Ammon's horn (tissue), 1 donor: ENCODE results near the gene TMUB1.

Source experiments
- DNase-seq: peaks from one replicate; pipeline ENCODE4 v3.0.0-alpha.2; 2016; ENCODE audit warnings: low spot score

TMUB1 gene

GRCh38 chr7:151083071-151083823, at the start of gene TMUB1:
Gene TMUB1, minus strand, starts transcription at chr7:151083493. Its CDS starts 930 bp downstream, at chr7:151082563.
- DNase-seq = peak; percentile 83

DNA sequence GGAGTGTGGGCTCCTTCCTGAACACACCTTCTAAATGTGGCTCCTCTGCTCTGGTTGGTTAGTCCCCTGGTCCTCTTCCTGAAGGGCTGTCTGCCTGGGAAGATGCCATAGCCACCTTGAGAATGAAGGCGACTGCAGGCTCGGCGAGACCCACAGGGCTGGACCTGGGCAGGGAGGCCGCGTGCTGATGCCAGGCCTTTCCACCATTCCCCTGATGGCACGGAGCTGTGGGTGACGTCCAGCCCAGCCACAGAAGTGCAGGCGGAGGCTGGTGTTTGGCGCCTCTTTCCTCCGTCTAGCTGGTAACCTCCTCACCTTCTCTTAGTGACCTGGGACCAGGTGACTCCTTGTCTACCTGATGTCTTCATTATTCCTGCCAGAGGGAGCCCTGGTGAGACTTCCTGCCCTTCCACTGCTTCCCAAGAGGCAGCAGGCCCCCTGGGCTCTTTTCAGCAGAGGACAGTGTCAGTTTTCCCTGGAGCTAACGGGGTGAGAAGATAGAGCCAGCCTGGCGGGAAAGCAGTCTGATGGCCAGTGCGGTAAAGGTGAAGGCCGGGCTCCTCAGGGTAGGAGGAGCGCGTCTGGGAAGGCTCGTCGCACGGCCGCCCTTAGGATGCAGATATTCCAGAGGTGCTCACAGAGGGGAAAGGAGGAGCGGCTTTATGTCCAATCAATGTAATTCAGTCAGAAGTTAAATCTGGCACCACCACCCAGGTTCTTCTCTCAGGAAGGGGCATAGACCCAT, 49.3 kb upstream of the TMUB1 start:
- DNase-seq = no peak

- DNase-seq = peak; percentile 93
These were observed 48.5 kb upstream of the TMUB1 start for GRCh38 chr7:151131592-151132293.

DNA sequence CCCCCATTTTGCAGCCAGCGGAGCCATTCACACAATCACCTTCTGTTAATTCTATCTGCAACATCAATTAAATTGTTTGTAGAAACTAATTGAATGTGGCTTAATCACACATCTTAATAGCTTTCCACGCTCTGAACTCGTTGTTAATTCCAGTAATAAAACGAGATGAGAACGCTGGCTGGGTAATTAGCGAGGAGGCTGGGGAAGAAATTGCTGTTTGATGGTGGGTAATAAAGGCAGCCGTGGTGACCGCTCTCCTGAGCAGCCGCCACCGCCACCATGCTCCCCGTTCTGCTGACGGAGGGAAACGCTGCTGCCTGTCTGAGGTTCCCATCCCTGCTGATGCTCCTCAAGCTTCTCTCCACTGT, 47.9 kb upstream of the TMUB1 start:
- DNase-seq = no peak

DNA sequence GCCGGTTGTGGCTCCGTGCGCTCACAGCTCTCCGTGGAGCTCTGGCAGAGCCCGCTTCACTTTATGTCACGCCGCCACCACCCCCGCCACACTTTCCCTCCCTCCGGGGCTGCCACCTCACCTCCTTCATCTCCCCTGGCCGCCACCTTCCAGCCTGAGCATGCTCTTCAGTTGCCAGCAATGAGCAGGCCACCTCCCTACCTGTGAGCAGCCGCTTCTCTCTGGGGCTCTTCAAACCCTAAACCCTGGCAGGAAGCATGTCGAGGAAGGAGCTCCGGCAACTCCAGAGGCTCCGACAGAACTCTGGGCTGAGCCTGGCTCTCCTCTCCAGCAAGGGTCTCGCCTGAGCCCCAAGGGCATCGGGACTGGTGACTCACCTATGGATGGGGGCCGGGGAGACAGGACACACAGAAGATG, 47.5 kb upstream of the TMUB1 start:
- DNase-seq = no peak

- no peak for DNase-seq
These were observed 46.8 kb upstream of the TMUB1 start for GRCh38 chr7:151129960-151130591.

DNA sequence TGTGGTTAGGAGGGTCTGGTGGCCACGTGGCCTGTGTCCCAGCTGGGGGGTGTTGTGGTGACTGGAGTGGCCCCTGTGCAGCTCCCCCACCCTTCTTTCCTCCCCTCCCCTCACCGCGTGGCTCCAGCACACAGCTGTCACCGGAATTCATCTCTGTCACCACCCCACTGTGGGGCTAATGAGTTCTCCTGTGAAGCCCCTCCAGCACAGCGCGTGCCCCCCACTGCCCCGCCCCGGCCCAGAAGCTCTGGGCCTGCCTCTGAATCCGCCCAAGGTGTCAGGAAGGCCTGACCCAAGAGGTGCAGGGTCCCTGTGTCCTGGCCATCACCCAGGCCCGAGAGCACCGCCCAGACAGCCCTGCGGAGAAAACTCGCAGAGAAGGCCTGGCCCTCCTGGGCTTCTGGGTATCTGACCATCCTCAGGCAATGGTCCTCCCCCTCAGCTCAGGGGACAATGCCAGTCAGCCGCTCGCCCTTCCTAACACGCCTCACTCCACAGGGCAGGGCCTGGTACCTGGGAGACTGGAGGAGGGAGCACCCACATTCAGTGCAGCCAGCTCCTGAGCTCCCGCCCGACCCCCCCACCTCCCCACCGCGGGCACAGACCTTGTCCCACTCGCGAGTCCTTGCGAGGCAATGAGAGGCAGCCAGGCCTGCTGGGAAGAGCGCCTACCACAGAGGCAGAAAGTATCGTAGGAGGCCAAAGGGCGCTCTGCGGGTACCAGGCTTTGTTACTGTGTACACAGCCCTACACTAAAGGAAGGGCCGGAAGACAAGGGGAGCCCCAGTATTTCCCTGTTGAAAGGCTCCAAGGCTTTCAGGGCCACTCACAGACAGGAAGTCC, 46.0 kb upstream of the TMUB1 start:
- DNase-seq = no peak

DNA sequence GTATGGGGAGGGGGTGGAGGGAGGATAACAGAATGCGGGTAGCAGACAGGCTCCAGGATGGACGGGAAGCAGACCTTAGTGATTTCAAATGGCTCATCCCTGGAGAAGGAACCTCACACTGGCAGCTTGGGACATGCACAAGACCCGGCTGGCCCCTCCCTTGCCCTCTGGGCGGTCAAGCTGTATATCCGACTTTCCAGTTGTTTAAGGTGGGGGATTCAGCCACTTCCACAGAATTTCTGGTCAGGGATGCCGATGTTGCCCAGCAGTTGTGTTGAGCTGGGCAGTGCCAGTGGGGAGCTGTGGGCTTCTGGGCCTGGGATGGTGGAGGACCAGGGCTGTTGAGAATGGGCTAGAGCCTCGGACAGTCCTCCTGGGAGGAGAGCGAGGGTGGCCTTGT, 45.4 kb upstream of the TMUB1 start:
- DNase-seq = no peak

DNA sequence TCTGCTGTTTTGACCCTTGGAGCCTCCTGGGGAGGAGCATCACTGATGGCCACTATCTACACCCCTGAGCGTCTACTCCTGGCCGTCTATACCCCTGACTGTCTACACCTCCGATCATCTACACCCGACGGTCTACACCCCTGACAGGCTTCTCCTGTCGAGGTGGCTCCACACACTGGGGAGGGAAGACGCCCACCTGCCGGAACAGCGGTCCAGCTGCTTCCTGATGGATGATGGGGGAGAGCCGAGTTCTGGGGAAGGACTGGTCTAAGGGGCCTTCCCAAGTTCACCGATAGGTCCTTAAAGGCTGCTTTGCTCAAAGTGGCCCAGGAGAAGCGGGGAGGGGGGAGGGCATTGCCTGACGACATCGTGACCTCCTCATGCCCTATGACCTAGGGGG, 44.9 kb upstream of the TMUB1 start:
- no peak for DNase-seq

DNA sequence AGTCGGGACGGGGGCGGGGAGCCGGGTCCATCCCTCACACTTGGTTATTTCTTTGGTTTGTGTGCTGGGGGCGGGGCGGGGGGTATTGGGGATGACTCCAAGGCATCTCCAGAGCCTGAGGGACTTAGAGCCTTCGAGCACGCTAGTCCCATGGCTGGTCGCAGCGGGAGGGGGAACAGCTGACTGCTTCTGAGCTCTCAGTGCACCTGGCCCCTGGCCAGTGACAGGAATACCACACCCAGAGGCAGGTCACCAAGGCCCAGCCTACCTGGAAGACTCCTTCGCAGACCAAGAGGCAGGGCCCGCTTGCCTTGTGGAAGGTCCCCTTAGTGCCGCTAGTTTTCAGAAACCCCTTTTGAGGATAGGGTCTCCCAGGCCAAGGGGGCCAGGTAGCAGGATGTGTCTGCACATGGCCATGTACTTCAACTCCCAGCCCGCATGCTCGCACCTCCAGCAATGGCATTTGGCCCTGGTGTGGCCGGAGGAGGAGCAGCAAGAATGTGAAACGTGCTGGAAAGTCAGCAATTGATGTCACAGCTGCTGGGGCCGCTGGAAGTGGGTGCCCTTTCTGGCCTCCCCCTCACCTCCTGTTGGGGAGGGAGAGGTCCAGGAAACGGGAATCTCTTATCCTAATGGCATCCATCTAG, 43.3 kb upstream of the TMUB1 start:
- no peak for DNase-seq

- no peak for DNase-seq
These were observed 42.7 kb upstream of the TMUB1 start for GRCh38 chr7:151125846-151126481.

DNA sequence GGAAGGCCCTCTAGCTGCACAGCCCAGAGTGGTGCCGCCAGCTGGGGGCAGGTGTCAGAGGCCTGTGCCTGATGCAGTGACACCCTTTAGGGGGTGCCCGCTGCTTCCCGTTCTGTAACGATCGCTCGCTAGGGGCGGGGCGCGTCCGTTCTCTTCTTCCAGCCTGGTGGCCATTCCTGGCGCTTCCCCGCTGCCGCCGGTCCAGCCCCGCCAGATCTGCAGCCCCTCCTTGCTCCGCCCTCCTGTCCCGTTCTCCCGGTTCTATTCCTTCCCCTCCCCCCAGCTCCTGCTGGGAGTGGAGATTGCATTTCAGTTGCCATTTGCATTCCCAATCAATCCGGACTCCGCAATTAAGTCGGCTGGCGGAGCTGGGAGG, 42.2 kb upstream of the TMUB1 start:
- no peak for DNase-seq

GRCh38 chr7:151124899-151125399, 41.7 kb upstream of the TMUB1 start:
- no peak for DNase-seq

- DNase-seq = no peak
These were observed 41.2 kb upstream of the TMUB1 start for GRCh38 chr7:151124481-151124880.

DNA sequence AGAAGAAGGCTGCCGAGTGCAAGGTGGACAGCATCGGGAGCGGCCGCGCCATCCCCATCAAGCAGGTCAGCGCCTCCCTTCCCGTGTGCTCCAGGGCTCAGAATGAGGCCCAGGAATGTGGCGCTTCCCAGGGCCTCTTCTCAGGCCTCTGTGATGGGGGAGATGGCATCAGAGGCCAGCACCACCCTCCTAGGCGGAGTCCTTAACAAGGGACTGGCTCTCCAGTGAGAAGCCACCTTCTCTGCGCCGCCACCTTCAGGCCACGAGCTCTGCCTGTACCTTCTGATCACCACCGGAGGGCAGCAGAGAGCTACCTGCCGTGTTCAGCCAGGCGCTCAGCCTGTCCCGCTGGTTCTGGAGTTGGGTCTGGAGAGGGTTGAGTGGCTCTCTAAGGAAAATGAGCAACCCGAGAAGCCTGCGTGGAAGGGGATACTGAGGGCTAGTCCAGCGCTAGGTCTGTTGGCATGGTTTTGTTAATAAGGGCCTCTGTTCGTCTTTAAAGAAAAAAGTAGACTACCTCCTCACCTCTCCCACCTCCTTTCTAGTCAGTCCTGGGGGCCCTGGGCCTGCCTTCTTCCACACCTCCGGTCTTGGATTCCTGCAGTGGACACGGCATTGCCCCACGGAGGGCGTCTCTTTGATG, 40.6 kb upstream of the TMUB1 start:
- peak; percentile 93 for DNase-seq

DNA sequence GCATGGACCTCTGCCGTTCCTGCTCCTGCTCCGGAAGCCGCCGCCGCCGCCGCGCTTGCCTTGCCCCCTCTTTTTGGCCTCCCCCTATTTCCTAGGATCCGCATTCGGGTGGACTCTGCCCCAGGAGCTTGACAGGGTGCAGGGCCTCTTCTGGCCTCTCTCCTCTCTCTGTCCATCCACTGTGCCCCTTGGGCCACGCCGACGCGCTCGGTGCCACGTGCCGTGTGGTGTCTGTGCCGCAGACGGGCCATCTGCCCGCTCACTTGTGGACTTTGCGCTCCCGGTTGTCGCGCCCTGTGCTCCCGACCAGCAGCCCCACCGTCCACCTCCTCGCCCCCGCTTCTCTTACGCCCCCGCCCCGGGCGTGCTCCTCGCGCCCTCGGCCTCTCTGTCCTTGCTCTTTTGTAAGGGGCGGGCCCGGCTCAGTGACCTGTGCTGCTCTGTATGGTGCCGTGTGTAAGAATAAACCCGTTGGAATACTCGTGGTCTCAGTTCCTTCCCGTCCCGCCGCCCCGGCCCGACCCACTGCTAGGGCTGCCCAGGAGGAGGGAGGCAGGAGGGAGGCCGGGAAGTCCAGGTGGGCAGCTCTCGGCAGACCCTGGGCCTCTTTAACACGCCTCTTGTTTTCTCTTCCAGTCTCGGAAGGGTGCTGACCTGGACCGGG, 40.0 kb upstream of the TMUB1 start:
- no peak for DNase-seq

- no peak for DNase-seq
These were observed 39.5 kb upstream of the TMUB1 start for GRCh38 chr7:151122796-151123157.

- DNase-seq = no peak
These were observed 39.0 kb upstream of the TMUB1 start for GRCh38 chr7:151122276-151122675.

GRCh38 chr7:151121380-151122170, 38.3 kb upstream of the TMUB1 start:
- no peak for DNase-seq
